ENCODE measurements around the gene TICAM2.

TICAM2 gene

GRCh38 chr5:115535479-115536035, 66.7 kb downstream of the TICAM2 start:
- H3K4me1 ChIP-seq (ENCODE audit: insufficient read depth, low read length), result peaks cover 54% of the 10 kb centered on the region
- no peak overlapping the region for H3K9ac ChIP-seq (ENCODE audit: low read depth, low read length)
- peak overlapping the region; percentile 32 for H3K4me2 ChIP-seq (ENCODE audit: insufficient read depth, low read length)
- TF ChIP-seq EZH2 (IDR thresholded peaks at IDR 0.05; ENCODE audit: borderline replicate concordance, low read depth, low read length, severe bottlenecking) (no peak), CTCF (IDR thresholded peaks at IDR 0.05; ENCODE audit: borderline replicate concordance, extremely low read depth, low read length, poor library complexity, severe bottlenecking) (no peak)
- H3K9me3 ChIP-seq (ENCODE audit: insufficient read depth, low read length, severe bottlenecking), result no peaks in the 10 kb centered on the region
- no peak overlapping the region for H3K4me3 ChIP-seq (ENCODE audit: low read depth in 1 of 2, low read length in 2 of 2)
- no peaks in the 10 kb centered on the region for H3K27me3 ChIP-seq (ENCODE audit: insufficient read depth, low read length, poor library complexity)
- H3K27ac ChIP-seq (ENCODE audit: low read length), result no peak overlapping the region
- DNase-seq (no peak), ATAC-seq (ENCODE audit: insufficient read depth, low read depth) (no peak)
- H3K79me2 ChIP-seq (ENCODE audit: insufficient read depth, low read length), result peaks cover 100% of the 10 kb centered on the region
- H2AFZ ChIP-seq (ENCODE audit: low read depth, low read length), result no peak overlapping the region
- peaks cover 61% of the 10 kb centered on the region for H4K20me1 ChIP-seq (ENCODE audit: insufficient read depth, low read length)
- peaks cover 72% of the 10 kb centered on the region for H3K36me3 ChIP-seq (ENCODE audit: insufficient read depth, low read length)

DNA sequence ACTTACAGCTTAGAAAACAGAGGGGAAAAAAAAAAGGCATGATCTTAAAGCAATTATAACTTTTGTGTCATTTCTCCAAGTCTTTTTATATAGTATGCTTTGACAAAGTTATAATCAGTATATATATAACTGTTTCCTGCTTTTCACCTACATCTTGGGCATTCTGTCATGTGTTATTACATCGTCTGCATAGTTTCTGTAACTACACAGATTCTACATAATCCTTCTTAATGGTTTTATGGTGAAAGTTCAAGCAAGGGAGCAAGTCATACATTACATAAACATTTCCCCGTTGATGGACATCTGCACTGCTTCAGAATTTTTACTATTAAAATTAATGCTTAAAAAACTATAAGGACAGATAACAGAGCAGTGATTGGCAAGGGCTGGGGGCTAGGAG, 69.8 kb downstream of the TICAM2 start:
- Histone ChIP-seq H3K9ac (ENCODE audit: low read depth, low read length) (no peak overlapping the region), H3K4me3 (ENCODE audit: low read depth in 1 of 2, low read length in 2 of 2) (no peak overlapping the region), H2AFZ (ENCODE audit: low read depth, low read length) (no peak overlapping the region), H3K27me3 (ENCODE audit: insufficient read depth, low read length, poor library complexity) (no peaks in the 10 kb centered on the region), H3K36me3 (ENCODE audit: insufficient read depth, low read length) (peaks cover 64% of the 10 kb centered on the region), H4K20me1 (ENCODE audit: insufficient read depth, low read length) (peaks cover 41% of the 10 kb centered on the region; the same call in 1 of the 2 replicates), H3K79me2 (ENCODE audit: insufficient read depth, low read length) (peaks cover 100% of the 10 kb centered on the region), H3K27ac (ENCODE audit: low read length) (no peak overlapping the region), H3K4me2 (ENCODE audit: insufficient read depth, low read length) (peak overlapping the region; percentile 5; the same call in 1 of the 2 replicates), H3K4me1 (ENCODE audit: insufficient read depth, low read length) (peaks cover 27% of the 10 kb centered on the region; the same call in 1 of the 2 replicates), H3K9me3 (ENCODE audit: insufficient read depth, low read length, severe bottlenecking) (no peaks in the 10 kb centered on the region)
- 0 out of 3 replicates have a peak, but pooled peaks have one; percentile 35 for ATAC-seq (ENCODE audit: insufficient read depth, low read depth)
- DNase-seq, result no peak
- TF ChIP-seq EZH2 (IDR thresholded peaks at IDR 0.05; ENCODE audit: borderline replicate concordance, low read depth, low read length, severe bottlenecking) (no peak), CTCF (IDR thresholded peaks at IDR 0.05; ENCODE audit: borderline replicate concordance, extremely low read depth, low read length, poor library complexity, severe bottlenecking) (no peak)

DNA sequence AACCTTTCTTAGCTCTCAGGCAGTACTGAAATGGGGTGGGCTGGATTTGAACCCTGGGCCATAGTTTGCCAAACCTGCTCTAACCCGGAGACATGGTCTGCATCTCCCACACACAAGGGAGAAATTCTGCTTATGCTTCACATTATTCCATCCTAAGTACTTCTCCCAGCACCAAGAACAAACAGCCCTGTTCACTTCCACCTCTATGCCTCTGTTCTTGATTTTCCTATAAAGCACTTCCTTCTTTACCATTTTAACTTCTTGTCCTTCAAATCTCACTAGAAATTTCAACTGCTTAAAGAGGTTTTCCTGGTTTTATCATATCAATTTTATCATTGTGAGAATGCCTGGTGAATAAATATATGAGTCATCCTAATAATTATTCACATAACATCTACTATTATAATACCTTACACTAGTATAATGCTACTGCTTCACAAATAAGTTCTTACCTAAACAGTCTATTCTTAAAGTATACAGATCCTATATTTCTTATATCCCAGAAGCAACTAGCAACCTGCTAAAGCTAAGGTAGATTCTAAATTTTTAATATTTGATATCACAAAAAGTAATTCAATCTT, 70.4 kb downstream of the TICAM2 start:
- Histone ChIP-seq H3K9ac (ENCODE audit: low read depth, low read length) (no peak overlapping the region), H3K36me3 (ENCODE audit: insufficient read depth, low read length) (peaks cover 61% of the 10 kb centered on the region), H2AFZ (ENCODE audit: low read depth, low read length) (no peak overlapping the region), H3K27me3 (ENCODE audit: insufficient read depth, low read length, poor library complexity) (no peaks in the 10 kb centered on the region), H3K9me3 (ENCODE audit: insufficient read depth, low read length, severe bottlenecking) (no peaks in the 10 kb centered on the region), H4K20me1 (ENCODE audit: insufficient read depth, low read length) (peaks cover 37% of the 10 kb centered on the region; the same call in 1 of the 2 replicates), H3K4me3 (ENCODE audit: low read depth in 1 of 2, low read length in 2 of 2) (no peak overlapping the region), H3K4me2 (ENCODE audit: insufficient read depth, low read length) (no peak overlapping the region), H3K27ac (ENCODE audit: low read length) (no peak overlapping the region), H3K79me2 (ENCODE audit: insufficient read depth, low read length) (peaks cover 99% of the 10 kb centered on the region), H3K4me1 (ENCODE audit: insufficient read depth, low read length) (peaks cover 22% of the 10 kb centered on the region; the same call in 1 of the 2 replicates)
- ATAC-seq (ENCODE audit: insufficient read depth, low read depth), result no peak
- DNase-seq, result no peak
- TF ChIP-seq EZH2 (IDR thresholded peaks at IDR 0.05; ENCODE audit: borderline replicate concordance, low read depth, low read length, severe bottlenecking), result no peak
- TF ChIP-seq CTCF (IDR thresholded peaks at IDR 0.05; ENCODE audit: borderline replicate concordance, extremely low read depth, low read length, poor library complexity, severe bottlenecking), result no peak

All from DND-41 (cell line).